GM21423 (cell line): Measurements from ENCODE around the gene RYR3.

Experiments used
- ATAC-seq: cut with Tn5 transposase; IDR thresholded peaks from one replicate; pipeline ENCODE4 v1.9.1; 2021; ENCODE audit warnings: mild to moderate bottlenecking, moderate library complexity; ENCODE audit not compliant: unreplicated experiment

RYR3 gene

DNA sequence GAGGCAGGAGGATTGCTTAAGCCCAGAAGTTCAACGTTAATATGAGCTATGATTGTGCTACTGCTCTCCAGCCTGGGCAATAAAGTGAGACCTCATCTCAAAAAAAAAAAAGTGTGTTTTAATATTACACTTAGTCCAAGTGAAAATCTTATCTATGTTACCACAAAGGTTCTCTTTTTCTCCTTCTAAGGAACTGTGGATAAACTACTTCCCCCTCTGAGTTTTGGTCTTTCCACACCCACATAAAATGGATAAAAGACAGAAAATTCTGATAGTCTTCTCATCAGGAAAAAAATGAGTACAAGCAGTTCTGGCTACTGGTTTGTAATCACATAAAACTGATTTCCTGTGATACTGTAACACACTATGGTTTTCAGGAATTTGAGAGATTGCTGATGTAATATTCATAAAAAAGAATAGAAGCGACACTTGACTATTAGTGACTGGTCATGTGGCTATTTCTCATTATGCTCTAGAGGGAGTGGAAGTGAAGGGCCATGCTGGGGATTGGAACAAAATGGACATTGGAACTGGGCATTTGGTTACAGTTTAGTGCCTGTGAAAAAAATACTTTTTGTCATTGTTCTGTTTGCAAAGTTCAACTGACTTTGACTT is 68.2 kb downstream of the RYR3 start:
- ATAC-seq: no peak

- no peak for ATAC-seq
These were observed 69.6 kb downstream of the RYR3 start for GRCh38 chr15:33380406-33380805.

- no peak for ATAC-seq
These were observed 71.7 kb downstream of the RYR3 start for GRCh38 chr15:33382491-33382890.

DNA sequence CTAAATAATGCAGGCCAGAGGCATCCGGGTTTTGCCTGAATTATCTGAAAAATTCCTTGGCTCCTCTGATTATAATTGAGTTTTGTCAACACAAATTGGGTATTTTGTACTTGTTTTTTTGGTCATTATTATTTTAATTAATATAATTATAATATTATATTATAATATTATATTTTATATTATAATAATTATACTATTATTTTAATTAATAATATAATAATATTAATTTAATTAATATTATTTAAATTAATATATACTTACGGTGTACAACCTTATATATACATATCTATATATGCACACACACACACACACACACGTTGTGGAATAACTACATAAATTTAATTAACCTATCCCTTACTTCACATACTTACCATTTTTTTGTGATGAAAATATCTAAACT is 73.5 kb downstream of the RYR3 start:
- ATAC-seq: no peak

GRCh38 chr15:33392453-33392852 is 81.7 kb downstream of the RYR3 start:
- ATAC-seq: no peak

GRCh38 chr15:33393546-33393945 is 82.8 kb downstream of the RYR3 start:
- no peak for ATAC-seq

- no peak for ATAC-seq
These were observed 84.6 kb downstream of the RYR3 start for GRCh38 chr15:33395321-33395720.

- no peak for ATAC-seq
These were observed 85.1 kb downstream of the RYR3 start for GRCh38 chr15:33395846-33396245.

GRCh38 chr15:33396475-33396874 is 85.7 kb downstream of the RYR3 start:
- no peak for ATAC-seq

DNA sequence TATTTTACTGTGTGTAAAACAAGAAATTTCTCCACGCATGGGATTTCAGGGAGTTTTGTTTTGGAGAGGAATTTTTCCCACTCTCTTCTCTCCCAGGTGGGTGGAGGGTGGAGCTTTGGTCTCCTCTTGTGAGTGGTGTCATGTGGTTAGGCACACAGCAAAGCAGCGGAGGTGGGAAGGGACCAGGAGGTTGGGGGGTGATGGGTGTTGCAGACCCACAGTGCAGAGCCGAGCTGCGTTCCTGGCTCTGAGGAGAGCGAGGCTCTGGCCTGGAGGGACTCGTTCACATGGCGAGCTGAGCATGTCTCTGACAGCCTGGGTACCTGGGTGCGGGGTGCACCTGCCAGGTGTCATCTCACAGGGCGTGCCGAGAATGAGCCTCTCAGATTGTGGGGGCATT is 87.8 kb downstream of the RYR3 start:
- ATAC-seq: no peak

DNA sequence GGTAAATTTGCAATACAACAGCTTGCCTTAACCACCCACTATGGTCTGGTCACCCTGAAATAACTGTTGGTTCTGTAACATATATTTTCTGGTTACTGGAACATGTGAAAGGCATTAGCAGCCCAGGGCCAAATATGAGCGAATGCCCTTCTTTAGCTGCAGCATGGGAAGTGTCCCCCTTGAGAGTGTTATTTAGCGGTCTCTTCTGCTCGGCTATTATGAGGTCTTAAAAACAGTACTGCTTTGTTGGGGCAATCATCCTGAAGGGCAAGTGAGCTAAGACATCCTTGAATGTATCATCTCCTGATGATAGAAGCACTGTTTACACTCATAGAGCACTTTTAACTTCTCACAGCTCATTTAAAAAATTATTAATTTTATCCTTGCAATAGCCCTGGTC is 90.2 kb downstream of the RYR3 start:
- ATAC-seq: no peak

DNA sequence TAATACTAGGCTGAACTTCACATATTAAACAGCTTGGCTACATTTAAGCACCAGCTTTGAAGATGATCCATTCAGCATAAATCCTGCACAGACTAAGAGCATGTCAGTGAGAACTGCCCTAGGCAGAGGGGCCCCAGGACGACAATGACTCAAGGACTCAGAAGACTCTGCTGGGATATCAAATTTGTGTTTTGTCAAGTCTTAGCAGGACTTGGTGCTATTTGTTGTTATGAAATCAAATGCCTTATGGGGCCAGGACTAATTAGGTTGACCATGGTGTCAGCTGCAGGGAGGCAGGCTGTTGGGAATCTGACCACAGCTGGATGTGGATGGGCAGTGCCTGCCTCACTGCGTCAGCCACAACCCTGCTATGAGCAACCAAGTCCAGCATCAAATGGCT is 91.8 kb downstream of the RYR3 start:
- no peak for ATAC-seq

DNA sequence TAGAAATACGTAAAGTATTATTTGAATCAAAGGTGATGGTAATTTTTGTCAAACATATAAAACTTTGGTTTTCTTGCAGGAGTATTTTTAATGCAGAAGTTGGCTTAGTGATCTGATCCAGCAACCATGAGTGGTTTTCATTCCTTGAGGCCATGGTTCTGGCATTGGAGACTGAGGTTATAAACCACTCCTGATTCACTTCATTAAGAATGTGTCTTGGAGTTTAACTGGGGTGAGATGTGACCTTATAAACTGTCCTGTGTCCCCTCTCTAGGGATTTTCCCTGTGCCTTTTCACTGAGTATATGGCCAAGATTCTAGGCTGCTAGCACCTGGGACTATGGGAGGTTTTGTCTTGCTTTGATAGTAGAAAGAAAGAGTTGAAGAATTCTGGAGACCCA is 94.3 kb downstream of the RYR3 start:
- no peak for ATAC-seq

GRCh38 chr15:33411596-33412540 is 101.1 kb downstream of the RYR3 start:
- no peak for ATAC-seq

DNA sequence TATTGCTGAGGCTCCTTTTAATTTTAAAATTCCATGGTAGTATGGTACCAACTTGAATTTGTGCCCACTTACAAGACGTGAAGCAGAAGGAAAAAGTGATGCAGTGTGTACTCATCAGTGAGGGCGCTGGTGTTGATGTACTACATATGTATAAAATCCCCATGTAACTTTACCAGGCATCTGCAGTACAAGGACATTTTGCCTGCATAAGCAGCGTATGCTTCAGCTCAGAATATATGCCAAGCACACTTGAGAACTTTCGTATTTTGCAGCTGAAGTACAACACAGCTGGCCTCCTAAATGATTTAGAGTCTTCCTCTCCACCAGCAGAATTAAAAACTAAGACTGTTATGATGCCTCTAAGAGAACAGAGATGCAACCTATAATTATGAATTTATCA is 108.9 kb downstream of the RYR3 start:
- no peak for ATAC-seq

DNA sequence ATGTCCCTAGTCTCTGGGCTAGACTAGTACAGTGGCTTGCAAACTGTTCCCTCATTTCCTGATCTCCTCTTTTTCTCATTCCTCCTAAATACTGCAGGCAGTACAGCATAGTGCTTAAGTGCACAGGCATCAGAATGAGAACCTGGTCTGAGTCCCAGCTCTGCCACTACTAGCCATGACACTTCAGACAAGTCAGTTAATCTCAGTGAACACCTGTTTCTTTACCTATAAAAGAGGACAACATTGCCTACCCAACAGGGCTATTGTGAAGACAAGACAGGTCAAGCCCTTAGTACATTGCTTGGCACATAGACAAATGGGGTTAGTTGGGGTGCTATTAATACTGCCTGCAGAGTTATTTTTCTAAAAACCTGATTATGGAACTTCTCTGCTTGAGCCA is 113.3 kb downstream of the RYR3 start:
- ATAC-seq: no peak

DNA sequence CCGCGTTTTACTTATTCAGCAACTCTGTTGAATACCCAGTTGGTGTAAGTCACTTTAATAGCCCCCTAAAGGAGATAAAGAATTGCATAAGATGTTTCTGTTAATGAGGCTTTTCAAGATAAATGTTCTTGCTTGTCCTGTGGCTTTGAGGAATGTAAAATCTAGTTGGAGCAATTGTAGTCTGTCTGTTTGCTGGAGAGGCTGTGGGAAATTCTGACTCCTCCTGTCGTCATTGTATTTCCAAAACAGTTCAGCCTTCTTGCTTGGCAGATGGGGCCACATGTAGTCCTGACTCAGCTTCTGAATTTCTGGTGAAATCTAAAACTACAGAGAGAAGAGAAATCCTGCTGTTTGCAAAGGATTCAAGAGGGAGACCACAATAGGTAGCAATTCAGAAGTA is 114.4 kb downstream of the RYR3 start:
- ATAC-seq: no peak

- no peak for ATAC-seq
These were observed 119.8 kb downstream of the RYR3 start for GRCh38 chr15:33430577-33430976.

GRCh38 chr15:33433821-33434220 is 123.1 kb downstream of the RYR3 start:
- no peak for ATAC-seq

GRCh38 chr15:33438396-33438795 is 127.6 kb downstream of the RYR3 start:
- no peak for ATAC-seq

DNA sequence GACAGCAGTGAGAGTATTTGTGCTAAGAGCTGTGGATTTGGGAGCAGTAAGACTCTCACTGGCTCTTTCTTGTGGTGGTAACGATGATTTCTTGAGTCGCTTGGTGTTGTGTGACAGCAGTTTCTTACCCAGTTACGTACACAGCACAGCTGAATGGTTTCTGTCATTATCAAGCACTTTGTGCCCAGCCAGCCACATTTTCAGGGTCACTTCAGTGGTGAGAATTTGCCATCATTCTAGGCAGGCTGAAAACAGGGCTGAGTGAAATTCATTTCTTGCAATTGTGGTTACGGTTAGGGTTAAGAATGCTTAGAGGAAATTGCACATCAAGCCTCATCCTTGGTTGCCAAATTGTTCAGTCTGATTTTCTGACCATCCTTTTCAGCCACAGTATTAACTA is 130.1 kb downstream of the RYR3 start:
- ATAC-seq: no peak

- ATAC-seq: no peak
These were observed 131.7 kb downstream of the RYR3 start for GRCh38 chr15:33442449-33442848.
